ENCODE data around the gene ALPK3. TPM values are rescaled to one million over a fixed set of nuclear protein-coding genes. Genes with fewer than 3 reads are reported as not detected.

ALPK3 gene
- total RNA-seq, 1 experiment from 2014 or later, result 0.03 TPM

DNA sequence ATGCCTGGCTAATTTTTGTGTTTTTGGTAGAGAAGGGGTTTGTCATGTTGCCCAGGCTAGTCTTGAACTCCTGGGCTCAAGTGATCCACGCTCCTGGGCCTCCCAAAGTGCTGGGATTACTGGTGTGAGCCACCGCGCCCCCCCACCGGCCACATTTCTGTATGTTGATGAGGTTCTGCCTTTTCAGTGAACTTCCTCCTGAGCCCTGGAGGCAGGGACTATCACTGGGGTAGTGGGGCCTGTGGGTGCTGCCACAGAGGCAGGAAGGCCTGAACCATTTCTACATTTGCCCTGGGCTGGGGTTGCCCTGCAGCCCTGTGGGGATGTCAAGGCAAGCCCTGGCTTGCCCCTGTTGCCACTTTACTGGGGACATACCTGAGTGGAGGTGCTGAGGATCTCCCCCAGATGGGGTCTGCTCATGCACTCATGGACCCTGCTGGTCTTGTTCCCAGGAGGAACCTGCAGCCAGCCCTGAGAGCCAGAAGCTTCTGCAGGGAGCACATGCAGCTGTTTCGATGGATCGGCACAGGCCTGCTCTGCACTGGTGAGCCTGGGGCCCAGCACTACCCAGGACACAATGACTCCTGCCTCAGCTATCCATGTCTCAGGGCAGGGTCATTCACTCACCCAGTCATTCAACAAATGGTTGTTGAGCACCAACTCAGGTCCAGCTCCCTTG, 73.0 kb downstream of the ALPK3 start:
- in situ Hi-C loops (cut with HindIII; ENCODE audit: low pct_unique_long_range_greater_than_20kb, low sequenced_read_pairs), result no loop called here

DNA sequence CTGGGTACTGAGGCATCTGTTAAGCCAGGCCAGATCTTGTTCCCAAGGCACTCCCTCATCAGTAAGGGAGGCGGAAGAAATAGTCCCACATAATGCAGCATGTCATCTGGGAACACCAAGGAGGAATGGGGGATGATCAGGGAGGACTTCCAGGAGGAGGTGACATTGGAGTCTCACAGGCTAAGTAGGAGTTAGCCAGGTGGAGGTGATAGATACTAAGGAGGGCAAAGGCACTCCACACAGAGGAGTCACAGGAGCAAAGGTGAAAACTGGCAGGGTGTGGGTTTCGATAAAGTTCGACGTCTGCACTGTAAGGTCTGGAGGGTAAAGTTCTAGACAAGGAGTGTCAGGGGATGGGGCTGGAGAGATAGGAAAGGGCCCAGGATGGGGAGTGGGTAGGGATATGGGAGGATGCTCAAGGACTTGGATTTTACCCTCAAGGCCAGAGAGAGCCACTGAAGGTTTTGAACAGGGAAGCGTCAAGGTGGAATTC, 73.6 kb downstream of the ALPK3 start:
- no peak for DNase-seq (ENCODE audit: low read depth, low spot score)
- in situ Hi-C loops (cut with HindIII; ENCODE audit: low pct_unique_long_range_greater_than_20kb, low sequenced_read_pairs), result no loop called here

More for the DNA sequence above, 73.0 kb downstream of the ALPK3 start:
- DNase-seq (ENCODE audit: low read depth, low spot score), result peak; percentile 23

DNA sequence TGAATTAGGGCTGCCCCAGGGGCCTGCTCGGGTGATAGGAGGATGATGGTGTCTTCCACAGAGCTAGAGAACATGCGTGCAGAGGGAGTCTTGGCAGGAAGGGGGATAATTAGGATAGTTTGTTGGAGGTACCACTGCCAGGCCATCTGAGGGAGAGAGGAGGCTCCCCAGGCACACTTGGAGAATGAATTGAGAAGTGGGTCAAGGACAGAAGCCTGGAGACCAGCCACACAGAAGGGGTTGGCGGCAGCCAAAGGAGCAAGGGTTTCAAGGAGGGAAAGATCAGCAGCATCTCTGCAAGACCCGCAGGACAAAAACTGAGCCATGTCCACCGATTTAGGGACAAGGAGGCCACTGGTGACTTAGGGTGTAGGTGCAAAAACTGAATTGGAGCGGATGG, 74.2 kb downstream of the ALPK3 start:
- in situ Hi-C loops (cut with HindIII; ENCODE audit: low pct_unique_long_range_greater_than_20kb, low sequenced_read_pairs), result no loop called here
- no peak for DNase-seq (ENCODE audit: low read depth, low spot score)

DNA sequence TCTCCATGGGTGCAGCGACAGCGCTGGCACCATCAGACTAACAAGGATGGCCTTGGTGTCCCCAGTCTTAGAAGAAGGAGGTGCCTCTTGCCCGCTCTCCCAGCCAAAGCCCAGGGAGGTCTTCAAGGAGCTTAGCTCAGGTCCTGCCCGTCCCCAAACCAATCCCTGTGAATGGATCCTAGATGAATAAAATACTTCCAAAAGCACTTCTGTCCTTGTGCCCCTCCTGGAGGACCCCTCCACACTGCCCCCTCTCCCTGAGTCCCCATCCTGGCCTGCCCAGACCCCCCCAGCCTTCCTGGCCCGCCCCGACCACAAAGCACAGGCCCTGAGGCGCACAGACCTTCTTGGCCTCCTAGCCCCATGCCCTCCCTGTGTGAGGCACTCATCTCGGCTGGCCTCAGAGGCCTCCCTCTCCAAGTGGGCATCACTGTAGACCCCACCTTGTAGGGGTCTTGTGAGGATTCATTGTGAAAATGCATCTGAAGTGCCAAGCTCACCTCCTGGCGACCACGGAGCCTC, 75.7 kb downstream of the ALPK3 start:
- in situ Hi-C loops (cut with HindIII; ENCODE audit: low pct_unique_long_range_greater_than_20kb, low sequenced_read_pairs), result no loop called here
- DNase-seq (ENCODE audit: low read depth, low spot score), result no peak

DNA sequence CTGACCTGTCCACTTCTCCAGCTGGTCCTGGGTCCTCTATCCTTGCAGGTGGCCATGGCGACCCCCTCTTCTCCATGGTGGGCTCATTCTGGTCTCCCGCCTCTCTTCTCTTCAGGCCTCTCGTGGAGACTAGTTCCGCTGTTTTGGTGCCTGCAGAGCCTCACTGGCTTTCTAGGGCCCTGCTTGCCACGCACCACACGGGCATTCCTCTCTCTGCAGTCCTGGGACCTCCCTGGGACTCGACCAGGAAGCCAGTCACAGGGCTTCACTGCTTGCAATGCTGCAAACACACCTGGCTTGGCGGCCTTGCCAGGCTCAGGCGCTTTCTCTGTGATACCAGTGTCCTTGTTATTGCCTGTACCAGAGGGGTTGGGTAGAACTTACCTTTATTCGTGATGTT, 76.5 kb downstream of the ALPK3 start:
- in situ Hi-C loops (cut with HindIII; ENCODE audit: low pct_unique_long_range_greater_than_20kb, low sequenced_read_pairs), result no loop called here
- no peak for DNase-seq (ENCODE audit: low read depth, low spot score)

DNA sequence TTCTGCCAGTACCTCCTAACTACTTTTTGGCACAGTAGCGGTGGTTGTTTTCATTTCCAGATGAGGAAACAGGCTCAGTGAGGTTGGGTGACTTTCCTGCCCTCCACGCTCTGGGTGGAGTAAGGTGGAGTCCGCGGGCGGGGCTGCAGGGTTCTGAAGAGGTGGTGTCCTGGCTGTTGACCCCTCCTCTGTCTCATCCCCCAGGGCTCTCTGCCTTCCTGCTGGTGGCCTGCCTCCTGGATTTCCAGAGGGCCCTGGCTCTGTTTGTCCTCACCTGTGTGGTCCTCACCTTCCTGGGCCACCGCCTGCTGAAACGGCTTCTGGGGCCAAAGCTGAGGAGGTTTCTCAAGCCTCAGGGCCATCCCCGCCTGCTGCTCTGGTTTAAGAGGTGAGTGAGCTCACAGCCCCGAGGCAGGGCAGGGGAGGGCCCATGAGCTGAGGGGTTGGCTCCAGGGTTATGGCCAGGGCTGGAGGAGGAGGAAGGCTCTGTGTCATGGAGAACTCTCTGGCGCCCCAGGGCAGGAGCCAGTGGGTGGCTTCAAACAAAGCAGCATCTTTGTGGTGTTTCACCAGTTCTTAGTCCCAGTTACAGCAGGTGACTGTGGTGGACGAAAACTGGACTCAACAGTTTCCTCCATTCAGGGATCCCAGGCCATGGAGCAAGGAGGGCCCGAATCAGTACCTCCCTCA, 77.7 kb downstream of the ALPK3 start:
- no peak for DNase-seq (ENCODE audit: low read depth, low spot score)
- in situ Hi-C loops (cut with HindIII; ENCODE audit: low pct_unique_long_range_greater_than_20kb, low sequenced_read_pairs), result no loop called here

DNA sequence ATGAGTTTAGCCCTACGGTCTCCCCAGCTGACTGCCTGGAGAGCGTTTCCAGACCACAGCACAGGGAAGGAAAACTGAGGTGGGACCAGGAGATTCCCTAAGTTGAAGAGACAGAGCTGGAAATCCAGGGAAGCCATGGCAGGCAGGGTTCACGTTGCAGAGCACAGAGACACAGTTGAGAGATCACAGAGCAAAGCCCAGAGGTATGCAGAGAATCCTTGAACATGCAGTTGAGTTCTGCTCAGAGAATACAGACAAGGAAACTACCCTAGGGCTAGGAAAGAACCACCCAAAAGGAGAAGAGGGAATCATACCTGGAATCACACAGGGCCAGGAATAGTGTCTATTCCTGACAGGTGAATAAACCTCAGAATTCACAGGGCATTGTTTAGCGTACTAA, 81.6 kb downstream of the ALPK3 start:
- no peak for DNase-seq (ENCODE audit: low read depth, low spot score)
- in situ Hi-C loops (cut with HindIII; ENCODE audit: low pct_unique_long_range_greater_than_20kb, low sequenced_read_pairs), result no loop called here

DNA sequence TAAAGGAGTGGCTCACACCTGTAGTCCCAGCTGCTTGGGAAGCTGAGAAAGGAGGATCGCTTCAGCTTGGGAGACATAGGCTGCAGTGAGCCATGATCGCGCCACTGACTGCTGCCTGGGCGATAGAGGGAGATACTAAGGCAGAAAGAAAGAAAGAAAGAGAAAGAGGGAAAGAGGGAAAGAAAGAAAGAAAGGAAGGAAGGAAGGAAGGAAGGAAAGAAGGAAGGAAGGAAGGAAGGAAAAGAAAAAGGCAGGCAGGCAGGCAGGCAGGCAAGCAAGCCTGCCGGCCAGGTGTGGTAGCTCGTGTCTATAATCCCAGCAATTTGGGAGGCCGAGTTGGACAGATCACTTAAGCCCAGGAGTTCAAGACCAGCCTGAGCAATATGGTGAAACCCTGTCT, 82.6 kb downstream of the ALPK3 start:
- in situ Hi-C loops (cut with HindIII; ENCODE audit: low pct_unique_long_range_greater_than_20kb, low sequenced_read_pairs), result no loop called here
- DNase-seq (ENCODE audit: low read depth, low spot score), result no peak

DNA sequence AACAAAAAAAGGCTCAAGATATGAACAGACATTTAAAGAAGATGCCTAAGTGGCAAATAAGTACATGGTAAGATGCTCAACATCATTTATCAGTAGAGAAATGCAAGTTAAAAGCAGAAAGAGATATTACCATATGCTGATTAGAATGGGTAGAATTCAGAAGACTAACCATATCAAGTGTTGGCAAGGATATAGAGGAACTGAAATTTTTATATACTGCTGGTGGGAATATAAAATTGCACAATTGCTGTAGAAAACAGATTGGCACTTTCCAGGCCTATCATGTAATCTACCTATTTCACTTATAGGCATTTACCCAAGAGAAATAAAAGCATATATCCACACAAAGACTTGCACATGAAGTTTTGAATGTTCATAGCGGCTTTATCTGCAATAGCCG, 84.4 kb downstream of the ALPK3 start:
- in situ Hi-C loops (cut with HindIII; ENCODE audit: low pct_unique_long_range_greater_than_20kb, low sequenced_read_pairs), result no loop called here
- no peak for DNase-seq (ENCODE audit: low read depth, low spot score)

DNA sequence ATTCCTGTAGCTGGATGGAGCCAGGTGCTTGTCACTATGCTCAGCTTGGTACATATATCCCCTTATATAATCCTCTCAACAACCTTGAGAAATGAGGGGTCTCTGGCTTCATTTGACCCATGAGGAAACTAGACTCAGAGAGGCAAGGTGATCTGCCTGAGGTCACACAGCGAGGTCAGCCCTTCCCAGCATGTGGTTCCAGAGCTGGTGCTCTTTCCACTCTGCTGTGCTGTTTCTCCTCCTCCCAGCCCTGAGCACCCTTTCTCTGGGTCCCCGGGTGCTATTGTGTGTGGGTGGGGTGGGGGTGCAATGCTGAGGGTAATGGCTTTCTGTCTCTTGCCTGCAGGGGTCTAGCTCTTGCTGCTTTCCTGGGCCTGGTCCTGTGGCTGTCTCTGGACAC, 86.6 kb downstream of the ALPK3 start:
- no peak for DNase-seq (ENCODE audit: low read depth, low spot score)
- in situ Hi-C loops (cut with HindIII; ENCODE audit: low pct_unique_long_range_greater_than_20kb, low sequenced_read_pairs), result no loop called here

DNA sequence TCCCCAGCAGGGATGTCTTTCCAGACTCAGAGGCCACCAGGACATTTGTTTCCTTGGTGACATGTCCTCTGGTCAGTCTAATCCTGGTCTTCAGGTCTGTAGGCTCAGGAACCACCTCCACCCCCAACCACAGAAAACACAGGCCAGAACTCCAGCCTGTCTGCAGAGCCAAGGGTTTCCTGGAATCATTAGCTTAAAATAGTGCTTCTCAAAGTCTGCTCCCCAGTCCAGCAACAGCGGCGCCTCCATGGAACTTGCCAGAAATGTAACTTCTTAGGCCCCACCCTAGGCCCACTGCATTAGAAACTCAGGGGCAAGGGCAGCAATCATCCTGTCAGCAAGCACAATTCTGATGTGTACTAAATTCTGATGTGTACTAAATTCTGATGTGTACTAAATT, 87.3 kb downstream of the ALPK3 start:
- no peak for DNase-seq (ENCODE audit: low read depth, low spot score)
- in situ Hi-C loops (cut with HindIII; ENCODE audit: low pct_unique_long_range_greater_than_20kb, low sequenced_read_pairs), result no loop called here

DNA sequence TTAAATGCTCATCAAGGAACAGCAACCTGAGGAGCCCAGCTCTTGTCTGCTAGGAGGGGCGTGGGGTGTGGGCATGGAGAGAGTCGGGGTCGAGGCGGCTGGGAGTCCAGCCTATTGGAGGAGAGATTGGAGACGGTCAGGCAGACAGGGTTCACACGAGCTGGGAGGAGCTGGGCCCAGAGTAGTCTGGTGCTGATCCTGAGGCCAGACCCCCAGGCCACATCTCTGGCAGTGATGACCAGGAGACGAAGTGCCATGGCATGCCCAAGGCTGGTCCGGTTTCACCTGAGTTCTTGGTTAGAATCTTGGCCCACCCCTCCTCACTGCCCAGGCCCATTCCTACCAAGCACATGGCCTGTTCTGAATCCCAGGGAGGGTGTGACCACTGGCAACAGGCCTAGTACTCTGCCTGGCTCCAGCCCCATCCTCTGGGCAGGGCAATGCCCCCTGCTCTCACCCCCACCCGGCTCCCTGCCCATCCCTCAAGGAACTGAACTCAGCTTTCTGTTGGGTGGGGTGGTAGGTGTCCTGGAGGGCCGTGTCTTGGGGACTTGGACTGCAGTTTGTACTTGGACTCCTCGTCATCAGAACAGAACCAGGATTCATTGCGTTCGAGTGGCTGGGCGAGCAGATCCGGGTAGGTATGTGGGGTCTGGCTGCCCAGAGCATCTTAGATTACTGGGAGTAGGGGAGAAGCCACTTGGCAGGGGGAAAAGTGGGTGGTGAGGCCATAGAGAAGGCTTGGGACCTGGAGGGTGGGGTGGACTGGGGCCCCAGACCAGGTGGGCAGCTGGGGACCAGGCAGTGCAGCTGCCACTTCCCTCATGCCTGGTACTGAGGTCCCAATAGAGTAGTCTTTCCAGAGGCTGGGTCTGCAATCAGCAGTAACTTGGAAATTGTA, 88.1 kb downstream of the ALPK3 start:
- in situ Hi-C loops (cut with HindIII; ENCODE audit: low pct_unique_long_range_greater_than_20kb, low sequenced_read_pairs), result no loop called here
- DNase-seq (ENCODE audit: low read depth, low spot score), result no peak

DNA sequence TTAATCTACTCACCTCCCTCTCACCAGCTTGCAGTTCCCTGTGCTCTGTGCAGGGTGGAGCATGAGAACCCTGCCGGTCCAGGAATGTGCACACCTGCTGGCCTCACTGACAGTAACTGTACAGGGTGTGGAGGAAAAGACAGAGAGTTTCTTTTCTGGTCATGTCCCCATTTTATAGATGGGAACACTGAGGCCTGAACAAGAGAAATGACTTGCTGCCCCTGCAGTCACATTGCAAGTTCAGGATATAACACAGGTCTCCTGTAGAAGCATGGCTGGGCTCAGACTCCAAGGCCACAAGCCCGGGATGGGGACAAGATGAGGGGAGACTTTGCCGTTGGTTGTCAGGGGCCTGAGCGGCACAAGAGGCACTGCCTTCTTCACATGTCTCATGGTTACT, 90.6 kb downstream of the ALPK3 start:
- in situ Hi-C loops (cut with HindIII; ENCODE audit: low pct_unique_long_range_greater_than_20kb, low sequenced_read_pairs), result no loop called here
- DNase-seq (ENCODE audit: low read depth, low spot score), result no peak

DNA sequence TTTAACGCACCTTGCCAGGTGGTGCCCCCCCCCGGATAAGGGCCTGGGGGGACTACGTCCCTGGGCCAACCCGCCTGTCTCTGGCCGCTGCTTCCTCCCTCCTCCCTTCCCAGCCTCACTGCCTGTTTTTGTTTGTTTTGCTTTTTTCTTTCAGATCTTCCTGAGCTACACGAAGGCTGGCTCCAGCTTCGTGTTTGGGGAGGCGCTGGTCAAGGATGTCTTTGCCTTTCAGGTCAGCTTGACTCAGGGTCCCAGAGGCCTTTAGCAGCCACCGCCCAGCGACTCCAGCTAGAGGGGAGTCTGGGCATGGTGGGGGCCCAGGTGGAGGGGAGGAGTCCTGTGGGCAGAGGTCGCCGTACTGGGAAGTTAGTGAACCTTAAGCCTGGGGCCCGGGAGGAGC, 91.4 kb downstream of the ALPK3 start:
- in situ Hi-C loops (cut with HindIII; ENCODE audit: low pct_unique_long_range_greater_than_20kb, low sequenced_read_pairs), result no loop called here

DNA sequence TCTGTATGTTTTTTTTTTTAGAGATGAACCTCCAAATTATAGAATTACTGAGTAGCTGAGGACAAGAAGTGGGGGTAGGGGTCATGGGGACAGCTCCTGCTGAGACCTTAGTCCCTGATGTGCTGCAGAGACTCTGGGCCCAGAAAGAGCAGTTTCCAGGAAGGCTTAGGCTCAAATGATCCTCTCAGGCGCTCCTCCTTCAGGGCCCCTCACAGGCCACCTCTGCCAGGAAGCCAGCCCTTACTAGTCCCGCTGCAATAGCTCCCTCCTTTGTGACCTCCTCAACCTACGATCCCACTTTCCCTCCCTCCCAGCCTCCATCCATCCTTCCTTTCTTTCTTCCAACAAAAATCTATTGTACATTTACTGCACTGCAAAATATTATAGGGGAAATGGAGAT, 91.9 kb downstream of the ALPK3 start:
- in situ Hi-C loops (cut with HindIII; ENCODE audit: low pct_unique_long_range_greater_than_20kb, low sequenced_read_pairs), result no loop called here
- peak; percentile 5 for DNase-seq (ENCODE audit: low read depth, low spot score)

More for the DNA sequence above, 91.4 kb downstream of the ALPK3 start:
- no peak for DNase-seq (ENCODE audit: low read depth, low spot score)

DNA sequence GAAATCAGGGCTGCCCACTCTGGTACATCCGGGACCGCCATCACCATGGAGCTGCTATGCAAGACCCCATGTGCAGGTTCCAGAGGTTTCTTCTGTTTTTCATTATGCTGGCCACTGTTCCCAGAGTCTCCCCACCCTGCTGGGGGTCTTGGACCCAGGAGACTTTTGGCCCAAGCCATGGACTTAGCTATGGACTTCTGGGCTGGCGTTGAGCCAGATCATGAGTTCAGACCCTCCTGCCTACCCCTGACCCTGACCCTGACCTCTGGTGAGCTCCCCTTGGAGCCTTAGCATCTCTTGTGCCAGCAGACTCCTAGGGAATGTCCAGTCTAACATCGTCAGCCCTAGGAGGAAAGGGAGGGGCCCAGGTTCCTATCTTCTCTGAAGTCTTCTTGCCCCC, 92.6 kb downstream of the ALPK3 start:
- in situ Hi-C loops (cut with HindIII; ENCODE audit: low pct_unique_long_range_greater_than_20kb, low sequenced_read_pairs), result no loop called here
- no peak for DNase-seq (ENCODE audit: low read depth, low spot score)

DNA sequence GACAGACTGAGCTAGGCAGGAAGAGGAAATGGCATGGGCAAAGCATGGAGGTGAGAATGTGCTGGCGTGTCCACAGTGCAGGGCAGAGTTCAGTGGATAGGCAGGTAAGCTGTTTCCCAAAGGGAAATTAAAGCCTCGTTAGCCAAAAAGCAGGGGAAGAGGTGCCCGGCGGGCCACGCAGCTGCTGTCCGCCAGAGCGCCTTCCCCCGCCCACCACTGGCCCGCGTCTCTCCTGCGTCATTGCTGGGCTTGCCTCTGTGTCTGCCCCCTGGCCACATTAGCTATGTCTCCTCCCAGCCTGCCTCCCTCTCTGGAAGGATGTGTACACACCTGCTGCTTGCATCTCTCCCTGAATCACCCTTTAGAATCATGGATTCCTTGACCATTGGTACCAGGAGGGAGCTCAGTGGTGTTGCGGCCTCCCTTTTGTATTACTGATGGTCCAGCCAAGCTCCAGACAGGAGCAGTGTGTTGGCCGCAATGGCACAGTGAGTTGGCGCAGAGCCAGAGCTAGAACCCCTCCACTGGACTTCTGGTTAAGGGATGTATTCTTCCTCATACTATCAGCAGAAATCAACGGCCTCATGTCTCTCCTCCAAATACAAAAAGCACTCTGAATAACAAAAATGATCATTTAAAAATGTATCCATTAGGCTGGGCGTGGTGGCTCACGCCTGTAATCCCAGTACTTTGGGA, 93.9 kb downstream of the ALPK3 start:
- DNase-seq (ENCODE audit: low read depth, low spot score), result no peak
- in situ Hi-C loops (cut with HindIII; ENCODE audit: low pct_unique_long_range_greater_than_20kb, low sequenced_read_pairs), result no loop called here
